NCI-H2196 (cell line): ENCODE data around the gene IMMT.
A peak's percentile ranks its signal among the peaks of the same experiment; 100 is the strongest.

Experiments
- DNase-seq: peaks from one replicate; lab custom pipeline; 2025; ENCODE audit not compliant: unreplicated experiment; lab: John Stamatoyannopoulos, UW

The IMMT gene

GRCh38 chr2:86226636-86227520 lies 31.6 kb upstream of the IMMT start:
- DNase-seq: no peak

GRCh38 chr2:86226070-86226469 lies 30.8 kb upstream of the IMMT start:
- DNase-seq: no peak

DNA sequence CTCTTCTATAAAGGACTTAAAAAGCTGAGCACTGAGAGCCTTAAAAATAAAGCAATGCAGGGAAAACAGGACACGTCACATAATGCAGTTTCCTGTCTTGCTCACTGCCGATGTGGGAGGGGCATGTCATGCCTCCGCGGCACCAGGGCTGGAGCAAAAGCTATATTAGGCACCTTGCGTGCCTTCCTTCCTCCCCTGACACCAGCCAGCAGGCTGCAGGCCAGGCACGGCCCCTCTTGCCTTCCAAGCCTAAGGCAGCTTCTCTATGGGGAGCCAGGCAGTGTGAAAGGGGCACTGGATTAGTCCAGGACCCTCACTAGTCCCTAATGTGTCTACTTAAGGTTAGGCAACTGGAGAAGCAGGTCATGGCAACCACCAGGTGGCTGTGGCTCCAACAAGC lies 30.3 kb upstream of the IMMT start:
- DNase-seq: no peak

GRCh38 chr2:86224645-86225355 lies 29.5 kb upstream of the IMMT start:
- no peak for DNase-seq

DNA sequence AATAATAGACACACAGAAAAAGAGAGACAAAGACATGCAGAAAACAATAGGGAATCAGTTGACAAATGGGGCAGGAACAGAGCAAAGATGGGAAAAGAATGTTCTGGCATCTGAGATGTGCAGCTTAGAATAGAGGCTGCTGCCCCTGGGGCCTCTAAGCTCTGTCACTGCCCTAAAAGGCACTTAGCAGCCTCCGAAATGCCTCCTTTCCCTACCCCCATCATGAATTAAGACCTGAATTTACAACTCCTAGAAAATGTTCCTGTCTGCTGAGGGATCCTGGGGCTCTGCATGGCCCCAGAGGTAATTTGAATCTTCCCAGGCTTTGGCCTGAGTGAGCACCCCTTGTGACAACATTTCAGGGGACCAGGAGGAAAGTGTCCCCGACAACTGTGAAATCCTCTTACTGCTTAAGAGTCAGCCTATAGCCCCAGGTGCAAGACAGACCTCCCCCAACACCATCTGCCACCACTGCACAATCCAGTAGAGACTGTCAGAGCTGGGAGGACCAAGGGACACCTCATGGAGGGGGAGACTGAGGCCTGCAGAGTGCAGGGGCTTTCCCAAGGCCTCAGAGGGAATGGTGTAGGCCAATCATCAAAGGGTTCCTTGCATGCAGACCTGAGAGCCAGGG lies 28.8 kb upstream of the IMMT start:
- no peak for DNase-seq

DNA sequence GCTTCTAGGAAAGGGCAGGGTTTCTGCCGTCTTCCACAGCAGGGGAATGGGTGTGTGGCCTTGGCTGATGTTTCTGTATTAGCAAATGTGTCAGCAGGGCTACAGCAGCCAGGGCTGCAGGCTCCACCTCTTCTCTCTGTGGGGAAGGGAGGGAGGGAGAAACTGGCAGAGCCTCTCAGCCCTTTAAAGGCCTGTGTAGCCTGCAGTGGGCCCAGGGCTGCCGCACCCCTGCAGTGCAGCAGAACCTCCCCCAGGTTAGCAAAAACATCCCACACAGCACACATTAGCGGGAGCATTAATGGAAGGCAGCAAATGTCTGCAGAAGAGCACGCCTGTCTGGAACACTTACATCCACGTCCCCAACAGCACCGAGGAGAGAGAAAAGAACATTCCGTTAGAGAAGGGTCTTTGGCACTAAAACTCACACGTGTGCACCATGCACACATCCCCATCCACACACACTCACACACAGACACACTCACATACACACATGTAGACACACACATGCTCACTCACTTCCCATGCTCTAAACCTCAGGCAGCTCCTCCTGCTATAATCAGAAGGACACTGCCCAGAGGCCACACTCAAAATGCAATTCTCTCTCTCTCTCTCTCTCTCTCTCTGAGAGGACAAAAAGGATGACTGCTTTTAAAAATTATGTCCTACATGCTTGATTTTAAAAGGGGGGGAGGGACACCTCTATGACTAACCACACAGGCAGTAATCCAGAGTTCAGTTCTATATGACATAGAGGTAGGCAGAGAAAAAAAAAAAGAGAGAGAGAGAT lies 28.1 kb upstream of the IMMT start:
- DNase-seq: no peak

DNA sequence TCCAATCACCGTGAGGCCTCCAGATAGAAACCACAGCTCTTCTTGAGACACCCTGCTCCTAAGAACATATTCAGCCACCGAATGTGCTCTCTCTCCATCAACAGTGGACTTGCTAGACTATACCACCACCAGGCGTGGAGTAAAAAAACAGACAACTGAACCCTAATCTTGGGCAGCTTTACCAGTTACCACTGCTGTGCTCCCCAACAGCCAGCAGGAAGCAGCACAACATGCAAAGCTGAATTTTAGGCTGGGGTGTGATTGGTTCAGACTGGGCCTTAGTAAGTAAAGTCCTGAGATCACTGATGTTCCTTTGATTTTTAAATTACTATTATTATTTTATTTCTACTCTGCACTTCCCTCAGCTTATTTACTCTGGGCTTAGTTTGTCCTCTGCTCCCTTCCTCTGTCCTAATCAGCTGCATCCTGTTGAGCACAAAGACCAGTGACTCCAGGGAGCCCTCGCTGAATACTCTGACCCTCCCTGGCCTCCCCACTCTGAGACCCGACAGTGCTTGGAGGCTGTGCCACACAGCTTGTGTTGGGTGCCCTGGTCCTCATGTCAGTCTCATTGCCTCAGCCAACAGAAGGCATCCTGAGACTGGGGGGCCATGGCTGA lies 25.9 kb upstream of the IMMT start:
- peak; percentile 11 for DNase-seq

GRCh38 chr2:86219896-86220295 lies 24.6 kb upstream of the IMMT start:
- DNase-seq: no peak

GRCh38 chr2:86218124-86218523 lies 22.9 kb upstream of the IMMT start:
- no peak for DNase-seq

GRCh38 chr2:86216575-86217555 lies 21.6 kb upstream of the IMMT start:
- DNase-seq: no peak

DNA sequence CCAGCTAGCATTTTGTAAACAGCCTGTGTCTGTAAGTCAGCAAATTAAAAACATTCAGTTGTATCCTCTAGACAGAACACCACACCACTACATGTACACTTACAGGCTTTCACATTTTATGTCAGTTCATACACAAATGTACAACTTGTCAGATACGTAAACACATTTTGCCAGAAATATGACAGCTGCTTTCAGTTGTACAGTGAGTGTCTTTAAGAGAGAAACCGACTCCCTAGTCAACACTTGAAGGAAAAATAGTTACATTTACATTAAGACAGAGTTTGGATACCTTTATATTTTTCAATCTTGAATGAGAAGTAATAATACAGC lies 19.2 kb upstream of the IMMT start:
- no peak for DNase-seq

DNA sequence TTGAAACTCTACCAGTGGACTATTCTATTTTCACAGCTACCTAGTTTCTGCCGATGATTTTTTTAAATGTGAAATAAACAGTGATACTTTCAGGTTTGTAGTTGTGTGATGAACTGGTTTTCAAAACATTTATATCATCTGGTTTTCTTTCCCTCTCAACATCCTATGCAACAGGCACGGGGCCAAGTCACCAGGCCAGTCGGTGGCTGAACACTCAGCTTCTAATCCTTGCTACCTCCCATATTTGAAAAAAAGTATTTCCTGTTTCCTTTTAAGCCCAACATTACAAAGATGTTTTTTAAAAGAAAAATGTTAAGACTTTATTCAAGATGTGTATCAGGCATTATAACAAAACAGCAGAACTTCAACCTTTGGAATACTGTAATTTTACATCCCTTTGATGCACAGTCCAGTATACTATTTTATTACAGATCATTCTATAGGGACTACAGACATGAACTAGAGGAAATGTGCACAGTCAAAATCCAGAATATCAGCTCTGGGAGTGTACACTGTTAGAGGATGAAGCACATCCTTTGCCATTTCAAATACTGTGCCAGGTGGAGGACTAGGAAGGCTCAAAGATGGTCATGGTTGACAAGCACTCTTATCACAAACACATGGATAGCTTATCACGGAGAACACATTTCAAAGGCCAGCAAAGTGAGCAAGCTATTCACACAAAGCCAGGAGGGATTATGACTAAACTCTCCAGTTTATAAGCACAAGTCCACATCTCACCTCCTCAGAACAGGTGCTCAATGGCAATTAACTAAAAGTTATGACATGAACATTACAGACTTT lies 18.6 kb upstream of the IMMT start:
- peak; percentile 10 for DNase-seq

- DNase-seq: peak; percentile 4
Observed at GRCh38 chr2:86213056-86213455, 17.8 kb upstream of the IMMT start.

DNA sequence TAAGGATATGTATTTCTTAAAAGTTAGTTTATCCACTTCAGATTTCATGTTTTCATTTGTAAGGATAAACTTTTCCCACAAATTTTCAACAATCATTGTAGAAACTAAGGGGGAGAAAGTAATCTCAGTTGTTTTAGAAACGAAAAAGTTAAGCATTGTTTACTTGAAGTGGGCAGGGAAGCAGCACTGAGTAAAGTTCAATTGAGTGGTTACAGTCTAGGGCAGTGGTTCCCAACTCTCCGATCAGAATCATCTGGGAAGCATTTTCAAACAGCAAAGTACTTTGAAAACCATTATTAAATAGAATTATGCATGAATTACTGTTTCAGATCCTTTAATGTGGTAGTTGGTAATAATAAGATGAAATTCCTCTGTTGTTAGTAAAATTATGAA lies 16.5 kb upstream of the IMMT start:
- no peak for DNase-seq

- no peak for DNase-seq
Observed at GRCh38 chr2:86211033-86211795, 16.0 kb upstream of the IMMT start.

DNA sequence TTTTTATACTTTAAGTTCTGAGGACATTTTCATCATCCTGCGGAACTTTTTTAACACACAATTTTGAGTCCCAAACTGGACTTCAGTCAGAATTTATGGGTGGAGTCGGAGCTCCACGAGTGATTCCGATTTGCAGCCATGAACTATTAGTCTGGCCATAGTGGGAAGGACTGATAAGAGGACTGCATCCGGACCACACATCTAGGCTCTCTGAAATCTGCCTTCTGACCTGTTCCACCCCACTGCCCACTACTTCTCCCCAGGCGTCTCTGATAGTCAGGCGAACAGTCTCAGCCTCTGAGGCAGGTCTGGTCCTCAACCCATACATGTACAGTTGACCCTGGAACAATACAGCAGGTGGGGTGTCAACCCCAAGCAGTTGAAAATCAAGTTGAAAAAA lies 9.2 kb upstream of the IMMT start:
- DNase-seq: no peak

- DNase-seq: no peak
Observed at GRCh38 chr2:86203614-86204013, 8.4 kb upstream of the IMMT start.

- DNase-seq: no peak
Observed at GRCh38 chr2:86202702-86203101, 7.4 kb upstream of the IMMT start.
